CD14-positive monocyte (primary cell): ENCODE measurements around the gene ACACB. TPM values are rescaled to one million over a fixed set of nuclear protein-coding genes. Genes with fewer than 3 reads are reported as not detected.

Source experiments
- DNase-seq, 3 donors: peaks; one replicate each; pipeline ENCODE4 v3.0.0-alpha.2; 2011 to 2022
- H2AFZ ChIP-seq: 2 replicates; pipeline ENCODE4 v1.6.0; 2012; ENCODE audit warnings: mild to moderate bottlenecking, low read depth, low read length, inconsistent platforms; ENCODE audit not compliant: insufficient read depth, poor library complexity, severe bottlenecking
- H3K27ac ChIP-seq, 2 donors: 1 replicate in 1 of 2; 2 replicates in 1 of 2; pipeline ENCODE4 v1.5.1; 2012 to 2013; ENCODE audit warnings: low read length in 2 of 2, control low read depth in 1 of 2, inconsistent platforms in 1 of 2, low read depth in 1 of 2, mild to moderate bottlenecking in 1 of 2
- H3K27me3 ChIP-seq, 2 donors: one replicate each; pipeline versions ENCODE4 v1.6.0 to v1.6.1; 2011 to 2013; ENCODE audit warnings: low read length in 2 of 2; ENCODE audit not compliant: control insufficient read depth in 2 of 2, insufficient read depth in 2 of 2
- H3K36me3 ChIP-seq, 2 donors: replicated peaks in 1 of 2; 1 replicate in 1 of 2; 2 replicates in 1 of 2; pipeline versions ENCODE4 v1.5.1 to v1.6.1; 2012 to 2013; ENCODE audit warnings: low read length in 2 of 2, control low read depth in 1 of 2, inconsistent platforms in 1 of 2, mild to moderate bottlenecking in 1 of 2; ENCODE audit not compliant: insufficient read depth in 2 of 2, control insufficient read depth in 1 of 2
- H3K4me1 ChIP-seq, 2 donors: 1 replicate in 1 of 2; 2 replicates in 1 of 2; pipeline versions ENCODE4 v1.5.1 to v1.6.1; 2012 to 2013; ENCODE audit warnings: low read length in 2 of 2, control low read depth in 1 of 2, inconsistent platforms in 1 of 2, mild to moderate bottlenecking in 1 of 2, moderate library complexity in 1 of 2; ENCODE audit not compliant: insufficient read depth in 2 of 2, control insufficient read depth in 1 of 2
- H3K4me2 ChIP-seq: replicated peaks from 2 replicates; pipeline ENCODE3; 2012; ENCODE audit warnings: low read length, moderate library complexity, mild to moderate bottlenecking; ENCODE audit not compliant: poor library complexity, severe bottlenecking; ENCODE audit errors: extremely low read depth
- H3K4me3 ChIP-seq, 3 experiments: fragments of 200-600 bp in 1 of 3; sonication (generic) in 1 of 3; replicated peaks in 1 of 3; 1 replicate in 2 of 3; 2 replicates in 1 of 3; pipeline ENCODE4 v1.5.1; 2011 to 2013; ENCODE audit warnings: low read length in 3 of 3, mild to moderate bottlenecking in 3 of 3, control low read depth in 2 of 3, low read depth in 2 of 3, inconsistent platforms in 1 of 3, moderate library complexity in 1 of 3
- H3K79me2 ChIP-seq: 2 replicates; pipeline ENCODE4 v1.6.0; 2012; ENCODE audit warnings: mild to moderate bottlenecking, control low read depth, inconsistent platforms, low read length, moderate library complexity; ENCODE audit not compliant: insufficient read depth
- H3K9ac ChIP-seq: 2 replicates; pipeline ENCODE4 v1.6.0; 2017; ENCODE audit warnings: low read length, mild to moderate bottlenecking; ENCODE audit not compliant: insufficient read depth, poor library complexity, severe bottlenecking
- H3K9me3 ChIP-seq, 2 donors: replicated peaks in 1 of 2; 1 replicate in 1 of 2; 2 replicates in 1 of 2; pipeline versions ENCODE4 v1.5.1 to v1.6.1; 2012 to 2013; ENCODE audit warnings: low read length in 2 of 2, control low read depth in 1 of 2; ENCODE audit not compliant: control insufficient read depth in 1 of 2, insufficient read depth in 1 of 2
- H4K20me1 ChIP-seq: 2 replicates; pipeline ENCODE4 v1.6.0; 2012; ENCODE audit warnings: mild to moderate bottlenecking, low read length, control low read depth, moderate library complexity; ENCODE audit not compliant: insufficient read depth
- H3K27ac Mint-ChIP-seq, 7 donors: one replicate each; pipeline ENCODE4 v1.8.0; 2020; ENCODE audit warnings: mild to moderate bottlenecking in 7 of 7, mixed read lengths in 7 of 7, moderate library complexity in 6 of 7, inconsistent platforms in 2 of 7
- H3K27me3 Mint-ChIP-seq, 3 donors: one replicate each; pipeline ENCODE4 v1.8.0; 2021 to 2022; ENCODE audit warnings: low read depth in 3 of 3, mild to moderate bottlenecking in 3 of 3, mixed read lengths in 3 of 3, moderate library complexity in 3 of 3, inconsistent platforms in 1 of 3
- H3K36me3 Mint-ChIP-seq, 2 donors: one replicate each; pipeline ENCODE4 v1.8.0; 2020; ENCODE audit warnings: mixed read lengths in 2 of 2, inconsistent platforms in 1 of 2, mild to moderate bottlenecking in 1 of 2
- H3K4me1 Mint-ChIP-seq: one replicate; pipeline ENCODE4 v1.8.0; 2020; ENCODE audit warnings: mild to moderate bottlenecking, mixed read lengths
- H3K4me3 Mint-ChIP-seq, 2 donors: one replicate each; pipeline ENCODE4 v1.8.0; 2020; ENCODE audit warnings: mild to moderate bottlenecking in 2 of 2, mixed read lengths in 2 of 2, moderate library complexity in 1 of 2
- H3K9me3 Mint-ChIP-seq, 7 donors: one replicate each; pipeline ENCODE4 v1.8.0; 2020 to 2022; ENCODE audit warnings: mixed read lengths in 7 of 7, mild to moderate bottlenecking in 6 of 7, moderate library complexity in 6 of 7, inconsistent platforms in 2 of 7
- CTCF ChIP-seq: fragments of 200-600 bp; IDR thresholded peaks from one replicate; pipeline ENCODE4 v1.8.0; 2022; ENCODE audit warnings: antibody characterized with exemption, mild to moderate bottlenecking
- WGBS: methylation state at CpG from one replicate; pipeline ENCODE4 v1.1.5; 2013; ENCODE audit warnings: missing lambda C conversion rate; ENCODE audit not compliant: insufficient coverage; 5-methylcytosine and 5-hydroxymethylcytosine counted together
- intact Hi-C, 2 donors: fragments of 100-400 bp; cut with micrococcal nuclease; formaldehyde crosslinking; loops; one replicate each; pipeline versions ENCODE4 v1.15.0 to v1.15.1; 2023
- polyA plus RNA-seq, 3 donors: library from polyadenylated mRNA; depleted of rRNA in 1 of 3; unstranded in 2 of 3; stranded (reverse) in 1 of 3; fragments of 300-500 nt in 2 of 3; fragments of >200 nt in 1 of 3; fragmentation: Illumina TruSeq in 2 of 3; gene quantifications; 1 replicate in 2 of 3; 2 replicates in 1 of 3; pipeline ENCODE4 v1.2.3, GENCODE V29; 2012 to 2021

The ACACB gene
- polyA plus RNA-seq, 3 donors = 0.14 to 5.0 (median 1.9) TPM

GRCh38 chr12:109121346-109121880 lies 5.0 kb downstream of the ACACB start:
- no peaks in the 10 kb centered on the region for H3K9me3 ChIP-seq
- H3K4me1 ChIP-seq = no peaks in the 10 kb centered on the region
- Mint-ChIP-seq H3K27ac (peak overlapping the region in 1 of 7 donors; percentile 9), H3K4me3 (no peak overlapping the region), H3K27me3 (peaks cover 0 to 5% (median 2%) of the 10 kb centered on the region in 3 donors), H3K36me3 (no peaks in the 10 kb centered on the region), H3K4me1 (no peaks in the 10 kb centered on the region), H3K9me3 (no peaks in the 10 kb centered on the region)
- no peak overlapping the region for H2AFZ ChIP-seq
- DNase-seq = no peak
- H3K9ac ChIP-seq = no peak overlapping the region
- H3K27me3 ChIP-seq = no peaks in the 10 kb centered on the region
- H3K4me3 ChIP-seq = no peak overlapping the region
- H3K36me3 ChIP-seq = no peaks in the 10 kb centered on the region
- intact Hi-C loops = no loop called here
- H4K20me1 ChIP-seq = no peaks in the 10 kb centered on the region
- no peak overlapping the region for H3K27ac ChIP-seq
- WGBS = 96% methylated on average over 2 of the region's 3 CpGs
- TF ChIP-seq CTCF = no peak
- no peaks in the 10 kb centered on the region for H3K79me2 ChIP-seq
- H3K4me2 ChIP-seq = no peak overlapping the region

GRCh38 chr12:109124878-109125648 lies 8.7 kb downstream of the ACACB start:
- Mint-ChIP-seq H3K36me3 (no peaks in the 10 kb centered on the region), H3K27me3 (peaks cover 0 to 2% (median 0%) of the 10 kb centered on the region in 3 donors), H3K9me3 (no peaks in the 10 kb centered on the region), H3K4me3 (no peak overlapping the region), H3K4me1 (no peaks in the 10 kb centered on the region), H3K27ac (no peak overlapping the region)
- Histone ChIP-seq H3K79me2 (no peaks in the 10 kb centered on the region), H3K4me3 (no peak overlapping the region), H3K4me1 (no peaks in the 10 kb centered on the region), H3K9me3 (no peaks in the 10 kb centered on the region), H3K27ac (no peak overlapping the region), H4K20me1 (no peaks in the 10 kb centered on the region), H2AFZ (no peak overlapping the region), H3K4me2 (no peak overlapping the region), H3K9ac (no peak overlapping the region), H3K27me3 (no peaks in the 10 kb centered on the region), H3K36me3 (no peaks in the 10 kb centered on the region)
- 100% methylated on average over 4 of the region's 12 CpGs for WGBS
- intact Hi-C loops = no loop called here
- no peak for TF ChIP-seq CTCF
- DNase-seq = no peak
